ENCODE data around the gene RRP36.

- TF ChIP-seq CTCF (conservative IDR thresholded peaks at IDR 0.05), result no peak
- no peak for TF ChIP-seq EZH2 (IDR thresholded peaks at IDR 0.05; ENCODE audit: low read depth)
Observed at GRCh38 chr6:43013843-43014433, 7.5 kb upstream of the RRP36 start, which contains the start of the genes KLHDC3 and MEA1.
